Measurements from ENCODE around the gene MUC16.

The MUC16 gene

GRCh38 chr19:9052894-9053293, 42.7 kb upstream of the MUC16 start:
- H3K9me3 ChIP-seq (ENCODE audit: control insufficient read depth, insufficient read depth, low read depth, low read length), result no peaks in the 10 kb centered on the region
- no peak overlapping the region for H3K27ac ChIP-seq (ENCODE audit: extremely low read depth, low read depth, low read length)
- H3K4me3 ChIP-seq (ENCODE audit: low read depth, low read length), result no peak overlapping the region
- TF ChIP-seq ZNF239 (tag by site-specific recombination; IDR thresholded peaks at IDR 0.05) (no peak), ZNF140 (tag by site-specific recombination; IDR thresholded peaks at IDR 0.05) (no peak), ZNF626 (tag by site-specific recombination; IDR thresholded peaks at IDR 0.05) (no peak), ZNF670 (tag by site-specific recombination; IDR thresholded peaks at IDR 0.05; ENCODE audit: low read depth) (no peak), ZNF266 (tag by site-specific recombination; IDR thresholded peaks at IDR 0.05; ENCODE audit: low read depth) (no peak), RBAK (tag by site-specific recombination; IDR thresholded peaks at IDR 0.05) (no peak), ZNF560 (tag by site-specific recombination; IDR thresholded peaks at IDR 0.05; ENCODE audit: borderline replicate concordance) (no peak), EGR2 (tag by site-specific recombination; IDR thresholded peaks at IDR 0.05; ENCODE audit: low read depth) (no peak), ZNF426 (tag by site-specific recombination; IDR thresholded peaks at IDR 0.05) (no peak)
- TF ChIP-seq, protein P1, sequence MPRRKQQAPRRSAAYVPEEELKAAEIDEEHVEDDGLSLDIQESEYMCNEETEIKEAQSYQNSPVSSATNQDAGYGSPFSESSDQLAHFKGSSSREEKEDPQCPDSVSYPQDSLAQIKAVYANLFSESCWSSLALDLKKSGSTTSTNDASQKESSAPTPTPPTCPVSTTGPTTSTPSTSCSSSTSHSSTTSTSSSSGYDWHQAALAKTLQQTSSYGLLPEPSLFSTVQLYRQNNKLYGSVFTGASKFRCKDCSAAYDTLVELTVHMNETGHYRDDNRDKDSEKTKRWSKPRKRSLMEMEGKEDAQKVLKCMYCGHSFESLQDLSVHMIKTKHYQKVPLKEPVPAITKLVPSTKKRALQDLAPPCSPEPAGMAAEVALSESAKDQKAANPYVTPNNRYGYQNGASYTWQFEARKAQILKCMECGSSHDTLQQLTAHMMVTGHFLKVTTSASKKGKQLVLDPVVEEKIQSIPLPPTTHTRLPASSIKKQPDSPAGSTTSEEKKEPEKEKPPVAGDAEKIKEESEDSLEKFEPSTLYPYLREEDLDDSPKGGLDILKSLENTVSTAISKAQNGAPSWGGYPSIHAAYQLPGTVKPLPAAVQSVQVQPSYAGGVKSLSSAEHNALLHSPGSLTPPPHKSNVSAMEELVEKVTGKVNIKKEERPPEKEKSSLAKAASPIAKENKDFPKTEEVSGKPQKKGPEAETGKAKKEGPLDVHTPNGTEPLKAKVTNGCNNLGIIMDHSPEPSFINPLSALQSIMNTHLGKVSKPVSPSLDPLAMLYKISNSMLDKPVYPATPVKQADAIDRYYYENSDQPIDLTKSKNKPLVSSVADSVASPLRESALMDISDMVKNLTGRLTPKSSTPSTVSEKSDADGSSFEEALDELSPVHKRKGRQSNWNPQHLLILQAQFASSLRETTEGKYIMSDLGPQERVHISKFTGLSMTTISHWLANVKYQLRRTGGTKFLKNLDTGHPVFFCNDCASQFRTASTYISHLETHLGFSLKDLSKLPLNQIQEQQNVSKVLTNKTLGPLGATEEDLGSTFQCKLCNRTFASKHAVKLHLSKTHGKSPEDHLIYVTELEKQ (tag by site-specific recombination; IDR thresholded peaks at IDR 0.05; ENCODE audit: borderline replicate concordance), result no peak
- ChIA-PET POLR2A (no interaction called here), CTCF (interaction anchor here (0.5 to 1.3 kb wide), 4 partner anchors 17 to 399 kb away, joined by 3 to 4 read pairs (median 4); no protein-coding TSS in a partner anchor)
- no peaks in the 10 kb centered on the region for H3K36me3 ChIP-seq (ENCODE audit: control insufficient read depth in 2 of 2, insufficient read depth in 1 of 2, low read length in 2 of 2)
- no peaks in the 10 kb centered on the region for H3K4me1 ChIP-seq (ENCODE audit: control insufficient read depth, insufficient read depth, low read length)

GRCh38 chr19:9046694-9047093, 36.5 kb upstream of the MUC16 start:
- Histone ChIP-seq H3K27ac (ENCODE audit: extremely low read depth, low read depth, low read length) (no peak overlapping the region), H3K4me1 (ENCODE audit: control insufficient read depth, insufficient read depth, low read length) (no peaks in the 10 kb centered on the region), H3K9me3 (ENCODE audit: control insufficient read depth, insufficient read depth, low read depth, low read length) (no peaks in the 10 kb centered on the region), H3K36me3 (ENCODE audit: control insufficient read depth in 2 of 2, insufficient read depth in 1 of 2, low read length in 2 of 2) (no peaks in the 10 kb centered on the region), H3K4me3 (ENCODE audit: low read depth, low read length) (no peak overlapping the region)
- ChIA-PET CTCF (interaction anchor here (1.1 kb wide), 1 partner anchor 33 kb away, joined by 3 read pairs; no protein-coding TSS in a partner anchor), POLR2A (interaction anchor here (0.5 to 0.6 kb wide), 2 partner anchors 9 to 525 kb away, joined by 3 read pairs; no protein-coding TSS in a partner anchor)
- TF ChIP-seq ZBTB48 (tag by site-specific recombination; IDR thresholded peaks at IDR 0.05) (no peak), ZNF366 (tag by site-specific recombination; conservative IDR thresholded peaks at IDR 0.05) (peak; percentile 61; the same call in 1 of the 2 replicates)

DNA sequence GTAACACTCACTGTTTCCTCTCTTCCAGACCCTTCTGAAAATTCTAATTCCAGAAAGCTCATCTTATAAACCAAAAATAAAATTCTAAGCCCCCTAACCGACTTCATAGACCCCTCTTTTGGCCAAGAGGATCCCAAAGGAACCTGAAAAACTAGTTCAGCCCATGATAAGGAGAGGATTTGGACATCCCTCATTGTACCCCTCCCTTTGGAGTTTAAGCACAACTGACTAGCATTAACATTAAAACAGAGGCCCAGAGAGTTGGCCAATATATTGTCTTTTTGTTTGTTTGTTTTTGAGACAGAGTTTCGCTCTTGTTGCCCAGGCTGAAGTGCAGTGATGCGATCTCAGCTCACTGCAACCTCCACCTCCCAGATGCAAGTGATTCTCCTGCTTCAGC, 34.2 kb upstream of the MUC16 start:
- CTCF ChIA-PET, result no interaction called here
- Histone ChIP-seq H3K36me3 (ENCODE audit: control insufficient read depth in 2 of 2, insufficient read depth in 1 of 2, low read length in 2 of 2) (no peaks in the 10 kb centered on the region), H3K9me3 (ENCODE audit: control insufficient read depth, insufficient read depth, low read depth, low read length) (no peaks in the 10 kb centered on the region), H3K4me1 (ENCODE audit: control insufficient read depth, insufficient read depth, low read length) (no peaks in the 10 kb centered on the region), H3K27ac (ENCODE audit: extremely low read depth, low read depth, low read length) (no peak overlapping the region), H3K4me3 (ENCODE audit: low read depth, low read length) (no peak overlapping the region)
- no peak for TF ChIP-seq ZNF792 (tag by site-specific recombination; IDR thresholded peaks at IDR 0.05)
- no peak for TF ChIP-seq ZNF585B (tag by site-specific recombination; IDR thresholded peaks at IDR 0.05)
- TF ChIP-seq ZNF501 (tag by site-specific recombination; IDR thresholded peaks at IDR 0.05), result no peak
- no peak for TF ChIP-seq ZFP37 (tag by site-specific recombination; IDR thresholded peaks at IDR 0.05)
- TF ChIP-seq ZNF48 (tag by site-specific recombination; IDR thresholded peaks at IDR 0.05), result no peak
- TF ChIP-seq, protein P2, sequence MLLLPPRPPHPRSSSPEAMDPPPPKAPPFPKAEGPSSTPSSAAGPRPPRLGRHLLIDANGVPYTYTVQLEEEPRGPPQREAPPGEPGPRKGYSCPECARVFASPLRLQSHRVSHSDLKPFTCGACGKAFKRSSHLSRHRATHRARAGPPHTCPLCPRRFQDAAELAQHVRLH (tag by site-specific recombination; IDR thresholded peaks at IDR 0.05), result no peak
- no peak for TF ChIP-seq ZNF843 (tag by site-specific recombination; IDR thresholded peaks at IDR 0.05)
- no peak for TF ChIP-seq GLIS2 (tag by site-specific recombination; IDR thresholded peaks at IDR 0.05)
- TF ChIP-seq ZNF549 (tag by site-specific recombination; IDR thresholded peaks at IDR 0.05), result no peak
- POLR2A ChIA-PET, result no interaction called here

Measured in HEK293 (cell line).